ENCODE results near the gene TRMT61A. TPM values are rescaled to one million over a fixed set of nuclear protein-coding genes. Genes with fewer than 3 reads are reported as not detected.

The TRMT61A gene
- polyA plus RNA-seq, 1 donor from 2014 or later, result 8.2 TPM

DNA sequence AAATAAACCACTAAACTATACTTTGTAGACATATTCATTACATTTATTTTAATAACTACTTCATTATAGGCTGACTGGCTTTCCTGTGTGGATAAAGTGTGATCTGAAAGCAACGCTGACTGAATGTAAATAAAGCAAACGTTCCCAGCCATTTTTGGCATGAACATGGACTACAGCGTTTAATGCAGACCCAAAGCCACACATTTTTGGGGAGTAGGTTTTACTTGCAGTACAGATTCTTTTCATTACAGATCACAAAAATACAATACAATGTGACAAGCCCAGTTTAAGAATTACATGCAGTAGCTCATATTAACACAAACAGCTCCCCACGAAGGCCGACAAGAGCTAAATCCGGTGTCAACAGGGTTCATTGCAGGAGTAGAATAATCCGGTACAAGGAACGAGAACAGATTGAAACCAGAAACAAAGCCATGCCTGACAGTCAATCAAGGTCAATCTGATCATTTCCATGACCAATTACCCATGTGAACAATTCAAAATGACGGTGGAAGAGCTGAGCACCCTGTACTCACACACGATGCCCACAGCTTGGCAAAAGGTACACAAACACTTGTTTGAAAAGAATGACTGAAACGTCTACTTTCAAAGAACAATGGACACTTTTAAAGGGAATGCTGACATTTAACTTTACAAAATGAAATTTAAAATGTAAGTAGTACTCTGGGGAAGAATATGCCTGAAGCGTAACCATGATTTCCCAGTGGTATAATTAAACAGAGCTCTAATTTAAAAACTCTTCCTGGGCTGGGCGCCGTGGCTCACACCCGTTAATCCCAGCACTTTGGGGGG lies 28.2 kb downstream of the TRMT61A start:
- Histone ChIP-seq H3K36me3 (ENCODE audit: insufficient read depth, low read length) (peaks cover 6% of the 10 kb centered on the region), H3K9me3 (ENCODE audit: low read length) (no peaks in the 10 kb centered on the region), H3F3A (ENCODE audit: insufficient read depth, low read length, poor library complexity, severe bottlenecking) (no peaks in the 10 kb centered on the region), H4K20me1 (ENCODE audit: insufficient read depth) (no peaks in the 10 kb centered on the region), H3K4me3 (ENCODE audit: low read length) (no peak overlapping the region), H3K4me2 (ENCODE audit: low read length) (no peak overlapping the region), H3K9ac (ENCODE audit: low read length) (peak overlapping the region; percentile 18), H3K79me2 (replicated peaks; ENCODE audit: insufficient read depth, low read length) (peaks cover 44% of the 10 kb centered on the region), H3K27ac (ENCODE audit: low read length) (no peak overlapping the region), H3K9me2 (ENCODE audit: insufficient read depth, low read length) (no peaks in the 10 kb centered on the region), H2AFZ (ENCODE audit: low read depth, low read length) (no peak overlapping the region), H3K27me3 (ENCODE audit: insufficient read depth, low read depth, low read length) (no peaks in the 10 kb centered on the region)
- TF ChIP-seq MXI1 (conservative IDR thresholded peaks at IDR 0.05; ENCODE audit: poor library complexity, severe bottlenecking), result no peak
- no peak for TF ChIP-seq SMC3 (conservative IDR thresholded peaks at IDR 0.05; ENCODE audit: poor library complexity)
- TF ChIP-seq, protein P1, sequence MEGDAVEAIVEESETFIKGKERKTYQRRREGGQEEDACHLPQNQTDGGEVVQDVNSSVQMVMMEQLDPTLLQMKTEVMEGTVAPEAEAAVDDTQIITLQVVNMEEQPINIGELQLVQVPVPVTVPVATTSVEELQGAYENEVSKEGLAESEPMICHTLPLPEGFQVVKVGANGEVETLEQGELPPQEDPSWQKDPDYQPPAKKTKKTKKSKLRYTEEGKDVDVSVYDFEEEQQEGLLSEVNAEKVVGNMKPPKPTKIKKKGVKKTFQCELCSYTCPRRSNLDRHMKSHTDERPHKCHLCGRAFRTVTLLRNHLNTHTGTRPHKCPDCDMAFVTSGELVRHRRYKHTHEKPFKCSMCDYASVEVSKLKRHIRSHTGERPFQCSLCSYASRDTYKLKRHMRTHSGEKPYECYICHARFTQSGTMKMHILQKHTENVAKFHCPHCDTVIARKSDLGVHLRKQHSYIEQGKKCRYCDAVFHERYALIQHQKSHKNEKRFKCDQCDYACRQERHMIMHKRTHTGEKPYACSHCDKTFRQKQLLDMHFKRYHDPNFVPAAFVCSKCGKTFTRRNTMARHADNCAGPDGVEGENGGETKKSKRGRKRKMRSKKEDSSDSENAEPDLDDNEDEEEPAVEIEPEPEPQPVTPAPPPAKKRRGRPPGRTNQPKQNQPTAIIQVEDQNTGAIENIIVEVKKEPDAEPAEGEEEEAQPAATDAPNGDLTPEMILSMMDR (IDR thresholded peaks at IDR 0.05; ENCODE audit: poor library complexity, severe bottlenecking), result no peak
- no peak for TF ChIP-seq POLR2AphosphoS5 (IDR thresholded peaks at IDR 0.05)
- TF ChIP-seq EZH2 (IDR thresholded peaks at IDR 0.05; ENCODE audit: borderline replicate concordance, insufficient read depth, low read length, poor library complexity, severe bottlenecking), result no peak
- TF ChIP-seq TAF1 (IDR thresholded peaks at IDR 0.05; ENCODE audit: low read depth), result no peak
- TF ChIP-seq, protein P2, sequence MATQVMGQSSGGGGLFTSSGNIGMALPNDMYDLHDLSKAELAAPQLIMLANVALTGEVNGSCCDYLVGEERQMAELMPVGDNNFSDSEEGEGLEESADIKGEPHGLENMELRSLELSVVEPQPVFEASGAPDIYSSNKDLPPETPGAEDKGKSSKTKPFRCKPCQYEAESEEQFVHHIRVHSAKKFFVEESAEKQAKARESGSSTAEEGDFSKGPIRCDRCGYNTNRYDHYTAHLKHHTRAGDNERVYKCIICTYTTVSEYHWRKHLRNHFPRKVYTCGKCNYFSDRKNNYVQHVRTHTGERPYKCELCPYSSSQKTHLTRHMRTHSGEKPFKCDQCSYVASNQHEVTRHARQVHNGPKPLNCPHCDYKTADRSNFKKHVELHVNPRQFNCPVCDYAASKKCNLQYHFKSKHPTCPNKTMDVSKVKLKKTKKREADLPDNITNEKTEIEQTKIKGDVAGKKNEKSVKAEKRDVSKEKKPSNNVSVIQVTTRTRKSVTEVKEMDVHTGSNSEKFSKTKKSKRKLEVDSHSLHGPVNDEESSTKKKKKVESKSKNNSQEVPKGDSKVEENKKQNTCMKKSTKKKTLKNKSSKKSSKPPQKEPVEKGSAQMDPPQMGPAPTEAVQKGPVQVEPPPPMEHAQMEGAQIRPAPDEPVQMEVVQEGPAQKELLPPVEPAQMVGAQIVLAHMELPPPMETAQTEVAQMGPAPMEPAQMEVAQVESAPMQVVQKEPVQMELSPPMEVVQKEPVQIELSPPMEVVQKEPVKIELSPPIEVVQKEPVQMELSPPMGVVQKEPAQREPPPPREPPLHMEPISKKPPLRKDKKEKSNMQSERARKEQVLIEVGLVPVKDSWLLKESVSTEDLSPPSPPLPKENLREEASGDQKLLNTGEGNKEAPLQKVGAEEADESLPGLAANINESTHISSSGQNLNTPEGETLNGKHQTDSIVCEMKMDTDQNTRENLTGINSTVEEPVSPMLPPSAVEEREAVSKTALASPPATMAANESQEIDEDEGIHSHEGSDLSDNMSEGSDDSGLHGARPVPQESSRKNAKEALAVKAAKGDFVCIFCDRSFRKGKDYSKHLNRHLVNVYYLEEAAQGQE (IDR thresholded peaks at IDR 0.05; ENCODE audit: borderline replicate concordance), result no peak
- no peak for TF ChIP-seq RAD21 (conservative IDR thresholded peaks at IDR 0.05)
- TF ChIP-seq EP300 (conservative IDR thresholded peaks at IDR 0.05; ENCODE audit: poor library complexity, severe bottlenecking), result no peak

DNA sequence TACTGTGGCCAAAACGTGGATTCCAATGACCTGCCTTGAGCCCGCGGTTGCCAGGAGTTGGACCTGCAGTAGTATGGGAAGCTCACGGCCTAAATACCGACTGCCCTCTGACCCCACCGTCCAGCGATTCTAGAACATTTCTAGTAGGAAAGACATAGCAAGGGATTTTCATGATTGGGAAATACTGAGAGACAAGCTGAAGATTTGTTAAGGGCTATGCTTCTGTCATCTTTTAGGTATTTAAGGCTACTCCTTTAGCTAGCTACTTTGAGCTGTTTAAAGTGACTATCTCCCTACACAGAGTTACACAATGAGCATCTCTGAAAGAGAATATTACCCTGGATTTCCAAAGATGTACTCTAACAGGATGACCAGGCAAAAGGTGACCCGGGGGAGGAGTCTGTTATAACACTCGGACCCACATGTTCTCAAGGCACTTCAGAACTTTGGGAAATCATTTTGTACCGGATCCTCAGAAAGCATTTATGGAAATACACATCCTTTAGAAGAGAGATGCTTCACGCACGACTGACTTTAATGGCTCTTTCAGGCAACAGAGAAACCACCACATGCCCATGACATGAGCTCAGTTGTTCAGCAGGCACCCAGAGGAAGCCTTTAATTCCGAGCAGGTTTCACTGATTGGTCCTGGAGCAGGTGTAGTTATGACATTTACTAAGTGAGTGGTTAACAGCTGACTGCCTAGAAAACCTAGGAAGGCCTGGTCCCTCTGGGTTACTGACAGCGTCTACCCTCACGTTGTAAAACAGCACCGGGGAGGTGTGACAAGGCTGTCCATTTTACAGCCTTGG lies 29.3 kb downstream of the TRMT61A start:
- Histone ChIP-seq H3F3A (ENCODE audit: insufficient read depth, low read length, poor library complexity, severe bottlenecking) (no peaks in the 10 kb centered on the region), H4K20me1 (ENCODE audit: insufficient read depth) (no peaks in the 10 kb centered on the region), H3K27ac (ENCODE audit: low read length) (no peak overlapping the region), H3K9me2 (ENCODE audit: insufficient read depth, low read length) (no peaks in the 10 kb centered on the region), H3K9me3 (ENCODE audit: low read length) (no peaks in the 10 kb centered on the region), H3K4me2 (ENCODE audit: low read length) (peak overlapping the region; percentile 13), H3K79me2 (replicated peaks; ENCODE audit: insufficient read depth, low read length) (peaks cover 49% of the 10 kb centered on the region), H3K4me3 (ENCODE audit: low read length) (peak overlapping the region; percentile 22), H3K36me3 (ENCODE audit: insufficient read depth, low read length) (peaks cover 6% of the 10 kb centered on the region), H3K9ac (ENCODE audit: low read length) (no peak overlapping the region), H3K27me3 (ENCODE audit: insufficient read depth, low read depth, low read length) (no peaks in the 10 kb centered on the region), H2AFZ (ENCODE audit: low read depth, low read length) (no peak overlapping the region)
- TF ChIP-seq, protein P2 (IDR thresholded peaks at IDR 0.05; ENCODE audit: borderline replicate concordance), result no peak
- TF ChIP-seq POLR2AphosphoS5 (IDR thresholded peaks at IDR 0.05) (no peak), RAD21 (conservative IDR thresholded peaks at IDR 0.05) (no peak), MXI1 (conservative IDR thresholded peaks at IDR 0.05; ENCODE audit: poor library complexity, severe bottlenecking) (no peak), EZH2 (IDR thresholded peaks at IDR 0.05; ENCODE audit: borderline replicate concordance, insufficient read depth, low read length, poor library complexity, severe bottlenecking) (no peak), EP300 (conservative IDR thresholded peaks at IDR 0.05; ENCODE audit: poor library complexity, severe bottlenecking) (no peak), TAF1 (IDR thresholded peaks at IDR 0.05; ENCODE audit: low read depth) (no peak), SMC3 (conservative IDR thresholded peaks at IDR 0.05; ENCODE audit: poor library complexity) (no peak)
- TF ChIP-seq, protein P1 (IDR thresholded peaks at IDR 0.05; ENCODE audit: poor library complexity, severe bottlenecking), result no peak

Measured in neural cell (in vitro differentiated cells).